ENCODE measurements around the gene FNDC3B.

- TF ChIP-seq TAF1 (IDR thresholded peaks at IDR 0.05; ENCODE audit: borderline replicate concordance, low read depth, low read length): no peak
- no peak for TF ChIP-seq POLR2A (IDR thresholded peaks at IDR 0.05; ENCODE audit: low read depth, low read length)
- no peak for TF ChIP-seq POLR2AphosphoS5 (IDR thresholded peaks at IDR 0.05; ENCODE audit: low read depth, low read length)
Measured at GRCh38 chr3:172164620-172165362, 125.4 kb downstream of the FNDC3B start.

Data from GM12892 (cell line).